GM10248 (cell line): Measurements from ENCODE around the gene CAMTA1.
"Not testable (repeated sequence)": the region's sequence is repeated elsewhere in the genome, so short reads cannot be mapped to it uniquely, and the experiment has no call there.

Source experiments
- CTCF ChIA-PET: fragments of 300-600 bp; sonication (Branson Sonifier 250); formaldehyde crosslinking; extraction: SDS; loops from one replicate; lab custom pipeline; 2021; ENCODE audit warnings: antibody characterized with exemption; lab: Yijun Ruan, JAX
- POLR2A ChIA-PET: fragments of 350-650 bp; sonication (Branson Sonifier 250); formaldehyde crosslinking; extraction: SDS; loops from one replicate; lab custom pipeline; 2020; ENCODE audit warnings: antibody characterized with exemption; lab: Yijun Ruan, JAX
- DNase-seq: peaks from one replicate; pipeline ENCODE4 v3.0.0; 2012; ENCODE audit errors: extremely low spot score
- TF ChIP-seq, protein P1 (sequence below): IDR thresholded peaks from 2 replicates; pipeline ENCODE4 v1.5.1; 2012; ENCODE audit warnings: mild to moderate bottlenecking, low read depth; ENCODE audit errors: extremely low read depth, missing control alignments, control extremely low read depth

The CAMTA1 gene

DNA sequence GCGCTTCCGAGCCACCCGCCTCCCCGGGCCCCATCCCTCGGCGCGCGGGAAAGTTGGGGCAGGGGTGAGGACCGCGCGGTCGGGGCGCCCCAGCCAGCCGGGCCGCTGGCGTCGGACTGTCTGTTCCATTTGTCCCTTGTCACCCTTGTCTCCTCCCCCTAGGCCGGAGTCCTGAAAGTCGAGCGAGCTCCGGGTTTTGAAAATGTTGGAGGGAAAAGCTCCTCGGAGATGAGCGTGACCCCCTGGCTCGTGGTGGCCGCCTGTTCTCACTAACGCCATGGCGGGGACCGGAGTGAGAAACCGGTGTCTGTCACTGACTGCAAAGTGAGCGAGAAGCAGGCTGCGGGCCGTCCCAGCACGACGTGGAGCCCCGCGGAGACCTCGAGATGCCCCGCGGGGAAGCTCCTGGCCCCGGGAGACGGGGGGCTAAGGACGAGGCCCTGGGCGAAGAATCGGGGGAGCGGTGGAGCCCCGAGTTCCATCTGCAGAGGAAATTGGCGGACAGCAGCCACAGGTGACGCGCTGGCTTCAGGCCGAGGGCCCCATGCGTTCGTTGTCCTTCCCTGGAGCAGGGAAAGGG lies 999.3 kb downstream of the CAMTA1 start:
- ChIA-PET CTCF (no interaction called here), POLR2A (no interaction called here)
- TF ChIP-seq, protein P1, sequence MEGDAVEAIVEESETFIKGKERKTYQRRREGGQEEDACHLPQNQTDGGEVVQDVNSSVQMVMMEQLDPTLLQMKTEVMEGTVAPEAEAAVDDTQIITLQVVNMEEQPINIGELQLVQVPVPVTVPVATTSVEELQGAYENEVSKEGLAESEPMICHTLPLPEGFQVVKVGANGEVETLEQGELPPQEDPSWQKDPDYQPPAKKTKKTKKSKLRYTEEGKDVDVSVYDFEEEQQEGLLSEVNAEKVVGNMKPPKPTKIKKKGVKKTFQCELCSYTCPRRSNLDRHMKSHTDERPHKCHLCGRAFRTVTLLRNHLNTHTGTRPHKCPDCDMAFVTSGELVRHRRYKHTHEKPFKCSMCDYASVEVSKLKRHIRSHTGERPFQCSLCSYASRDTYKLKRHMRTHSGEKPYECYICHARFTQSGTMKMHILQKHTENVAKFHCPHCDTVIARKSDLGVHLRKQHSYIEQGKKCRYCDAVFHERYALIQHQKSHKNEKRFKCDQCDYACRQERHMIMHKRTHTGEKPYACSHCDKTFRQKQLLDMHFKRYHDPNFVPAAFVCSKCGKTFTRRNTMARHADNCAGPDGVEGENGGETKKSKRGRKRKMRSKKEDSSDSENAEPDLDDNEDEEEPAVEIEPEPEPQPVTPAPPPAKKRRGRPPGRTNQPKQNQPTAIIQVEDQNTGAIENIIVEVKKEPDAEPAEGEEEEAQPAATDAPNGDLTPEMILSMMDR, result no peak
- no peak for DNase-seq

DNA sequence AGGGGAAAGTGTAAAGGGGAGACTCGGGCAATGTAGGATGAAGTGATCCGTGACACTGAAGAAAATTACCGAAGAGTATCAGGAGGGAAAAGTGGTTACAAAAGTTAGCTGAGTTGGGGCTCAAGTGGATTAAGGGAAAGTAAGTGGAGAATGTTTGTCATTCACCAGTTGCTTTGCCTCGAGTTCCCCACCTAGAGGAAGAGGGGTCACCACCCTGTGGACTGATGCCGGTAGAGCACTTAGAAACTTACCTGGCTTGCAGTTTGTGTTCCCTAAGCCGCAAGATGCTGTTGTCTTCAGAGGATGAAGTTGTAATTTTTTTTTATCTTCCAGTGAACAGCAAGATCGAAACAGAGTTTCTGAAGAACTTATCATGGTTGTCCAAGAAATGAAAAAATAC lies 999.9 kb downstream of the CAMTA1 start:
- CTCF ChIA-PET, result no interaction called here
- TF ChIP-seq, protein P1, result no peak
- POLR2A ChIA-PET, result no interaction called here
- no peak for DNase-seq

DNA sequence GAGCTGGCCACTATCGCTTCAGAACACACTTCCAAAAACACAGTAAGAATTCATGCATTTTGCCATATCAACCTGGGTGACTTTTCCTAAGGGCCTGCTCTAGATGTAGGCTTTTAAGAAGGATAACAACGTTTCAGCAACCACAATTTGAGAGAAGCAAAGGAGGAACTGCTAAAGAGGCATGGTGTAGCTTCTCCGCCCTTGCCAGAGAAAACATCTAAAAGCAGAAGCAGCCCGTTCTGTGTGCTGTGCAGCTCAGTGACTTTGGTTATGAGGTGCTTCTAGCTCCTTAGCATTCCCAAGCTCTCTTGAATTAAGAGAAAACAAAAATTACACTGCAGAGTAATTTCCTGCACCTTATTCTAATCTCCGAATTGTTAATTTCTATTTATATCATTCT lies 1001.5 kb downstream of the CAMTA1 start:
- ChIA-PET CTCF (interaction anchor here (0.8 to 1.3 kb wide), 4 partner anchors 10 to 119 kb away, joined by 3 to 5 read pairs (median 3); no protein-coding TSS in a partner anchor), POLR2A (no interaction called here)
- TF ChIP-seq, protein P1, result no peak
- no peak for DNase-seq

DNA sequence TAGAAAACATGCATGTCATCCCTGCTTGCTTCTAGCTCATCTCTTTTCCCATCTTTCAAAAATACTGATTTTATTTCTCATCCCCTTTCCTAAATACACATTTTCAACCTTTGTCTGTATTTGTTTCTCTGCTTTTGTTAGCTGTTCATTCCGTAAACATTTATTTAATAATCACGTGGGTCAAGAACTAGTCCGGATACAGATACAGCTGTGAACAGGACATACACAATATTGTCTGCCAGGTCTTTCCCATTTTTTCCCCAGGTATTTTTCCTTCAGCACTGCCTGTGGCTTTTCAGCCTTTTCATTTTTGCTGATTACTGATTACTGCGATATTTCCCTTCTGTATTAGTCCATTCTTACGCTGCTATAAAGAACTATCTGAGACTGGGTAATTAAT lies 1004.6 kb downstream of the CAMTA1 start:
- ChIA-PET POLR2A (no interaction called here), CTCF (no interaction called here)
- TF ChIP-seq, protein P1, result no peak
- DNase-seq, result no peak

DNA sequence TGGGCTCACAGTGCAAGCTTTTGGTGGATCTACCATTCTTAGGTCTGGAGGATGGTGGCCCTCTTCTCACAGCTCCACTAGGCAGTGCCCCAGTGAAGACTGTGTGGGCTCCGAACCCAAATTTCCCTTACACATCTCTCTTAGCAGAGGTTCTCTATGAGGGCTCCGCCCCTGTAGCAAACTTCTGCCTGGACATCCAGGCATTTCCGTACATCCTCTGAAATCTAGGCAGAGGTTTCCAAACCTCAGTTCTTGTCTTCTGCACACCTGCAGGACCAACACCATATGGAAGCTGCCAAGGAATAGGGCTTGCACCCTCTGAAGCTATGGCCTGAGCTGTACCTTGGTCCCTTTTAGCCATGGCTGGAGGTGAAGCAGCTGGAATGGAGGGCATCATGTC lies 1005.8 kb downstream of the CAMTA1 start:
- DNase-seq, POLR2A ChIA-PET, CTCF ChIA-PET: not testable (repeated sequence)

DNA sequence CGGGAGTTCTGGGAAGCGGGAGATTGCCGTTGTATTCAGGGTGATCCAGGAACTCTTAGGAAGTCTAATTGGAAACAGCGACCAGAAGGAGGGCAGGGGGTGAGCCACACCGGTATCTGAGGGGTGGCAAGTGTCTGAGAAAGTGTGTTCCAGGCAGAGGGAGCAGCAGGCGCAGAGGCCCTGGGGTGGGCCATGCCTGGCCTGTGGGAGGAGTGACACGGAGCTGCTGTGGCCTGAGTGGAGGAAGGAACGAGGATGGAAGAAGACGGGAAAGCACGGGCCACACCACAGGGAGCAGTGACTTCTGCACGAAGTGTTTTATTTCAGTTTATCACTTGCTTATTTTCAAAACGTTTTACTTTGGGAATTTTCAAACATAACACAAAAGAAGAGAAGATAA lies 1010.2 kb downstream of the CAMTA1 start:
- TF ChIP-seq, protein P1, result no peak
- POLR2A ChIA-PET, result no interaction called here
- DNase-seq, result no peak
- CTCF ChIA-PET, result interaction anchor here (0.9 kb wide), 1 partner anchor 13 kb away, joined by 3 read pairs; no protein-coding TSS in a partner anchor

DNA sequence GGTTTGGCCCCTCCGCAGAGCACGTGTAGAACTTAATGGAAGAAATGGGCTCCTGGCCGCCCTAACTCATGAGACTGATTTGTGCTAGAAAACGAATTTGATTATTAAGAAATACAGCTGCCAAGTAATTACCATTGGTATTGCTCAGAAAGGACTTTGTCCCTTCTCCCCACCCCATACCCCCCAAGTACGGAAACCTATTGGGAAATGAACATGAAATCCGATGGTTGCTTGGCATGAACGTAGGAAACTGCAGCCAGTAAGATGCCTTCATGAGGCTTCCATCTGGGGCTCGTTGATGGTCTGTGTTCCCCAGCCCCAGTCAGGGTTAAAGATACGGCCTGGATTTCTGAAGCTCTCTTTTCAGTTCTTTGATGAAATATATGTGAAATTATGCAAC lies 1020.2 kb downstream of the CAMTA1 start:
- no peak for DNase-seq

More for the DNA sequence above, 1020.2 kb downstream of the CAMTA1 start:
- CTCF ChIA-PET, result interaction anchor here (0.8 kb wide), 1 partner anchor 98 kb away, joined by 3 read pairs; no protein-coding TSS in a partner anchor
- TF ChIP-seq, protein P1, result no peak
- POLR2A ChIA-PET, result no interaction called here
